Cerebellar cortex (tissue), 1 donor: ENCODE results near the gene AGAP9.
"Not testable (repeated sequence)": the region's sequence is repeated elsewhere in the genome, so short reads cannot be mapped to it uniquely, and the experiment has no call there.

Experiments used
- DNase-seq: peaks from one replicate; pipeline ENCODE4 v3.0.0-alpha.2; 2015; ENCODE audit warnings: low spot score

The AGAP9 gene

DNA sequence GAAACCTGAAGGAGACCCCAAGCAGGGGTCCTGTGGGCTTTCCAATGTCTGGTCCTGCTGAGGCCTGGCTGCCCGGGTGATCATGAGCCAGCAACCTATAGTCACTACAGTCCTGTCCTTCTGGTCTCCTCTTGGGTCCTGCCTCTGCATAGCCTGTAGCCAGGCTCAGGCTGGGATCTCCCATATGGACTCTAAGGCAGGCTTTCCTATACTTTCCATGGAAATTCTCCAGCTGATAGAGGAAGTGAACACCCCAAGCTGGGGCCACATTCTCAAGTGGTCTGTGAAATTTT is 66.0 kb downstream of the AGAP9 start:
- DNase-seq = no peak

DNA sequence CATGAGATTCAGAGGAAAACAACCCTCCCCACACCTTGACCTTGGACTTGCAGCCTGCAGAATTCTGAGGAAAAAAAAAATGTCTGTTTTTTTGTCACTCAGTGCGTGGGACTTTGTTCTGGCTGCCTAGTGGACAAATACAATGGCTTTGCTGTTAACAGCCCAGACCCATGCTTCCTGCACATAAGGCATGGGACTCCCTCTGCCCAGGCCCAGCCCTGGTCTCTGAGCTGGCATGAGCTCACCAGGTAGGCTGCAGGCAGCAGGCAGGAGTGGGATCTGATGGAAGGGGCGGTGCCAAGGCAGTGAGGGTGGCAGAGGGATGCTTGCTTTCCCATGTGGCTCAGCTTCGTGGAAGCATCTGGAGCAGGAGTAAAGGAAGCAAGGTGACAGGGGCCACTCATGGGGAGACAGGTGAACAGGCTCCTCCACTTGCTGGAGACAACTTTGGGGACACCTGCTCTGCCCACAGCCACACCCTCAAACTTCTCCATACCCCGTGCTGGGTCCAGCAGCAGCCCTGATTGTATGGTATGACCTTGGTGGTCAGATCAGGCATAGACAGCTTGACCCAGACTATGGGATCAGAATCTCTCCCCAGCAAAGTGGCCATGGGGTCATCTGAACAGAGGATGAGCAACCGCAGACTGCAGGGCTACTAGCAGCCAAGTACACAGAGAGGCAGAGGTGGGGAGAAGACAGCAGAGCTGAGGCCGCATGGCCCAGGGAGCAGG is 66.5 kb downstream of the AGAP9 start:
- no peak for DNase-seq

DNA sequence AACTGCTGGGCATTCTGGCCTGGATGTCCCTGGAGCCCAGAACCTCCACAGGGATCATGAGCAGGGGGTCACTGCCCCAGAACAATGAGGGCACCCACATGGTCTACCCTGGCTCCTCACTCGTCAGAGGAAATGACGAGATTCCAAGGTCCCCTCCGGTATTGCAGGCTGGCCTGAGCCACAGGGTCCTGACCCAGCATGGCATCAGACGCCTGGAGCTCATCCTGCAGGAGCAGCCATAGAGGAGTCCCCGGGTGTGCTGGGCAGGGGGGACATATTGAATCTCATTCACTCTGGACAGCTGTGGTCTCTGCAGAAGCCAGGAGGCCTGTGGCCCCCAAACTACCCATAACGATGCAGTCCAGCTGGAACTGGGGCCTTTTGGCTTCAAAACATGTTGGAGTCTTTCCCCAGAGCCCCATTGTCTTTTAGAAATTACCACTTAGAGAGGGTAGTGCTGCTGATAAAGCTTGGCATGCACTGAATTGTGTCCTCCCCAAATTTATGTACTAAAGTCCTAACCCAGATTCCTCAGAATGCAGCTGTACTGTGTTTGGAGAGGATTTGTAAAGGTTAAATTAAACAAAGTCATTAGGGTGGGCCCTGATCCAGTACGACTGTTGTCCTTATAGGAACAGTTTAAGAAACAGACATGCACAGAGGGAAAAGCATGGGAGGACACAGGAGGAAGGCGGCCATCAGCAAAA is 67.2 kb downstream of the AGAP9 start:
- no peak for DNase-seq

DNA sequence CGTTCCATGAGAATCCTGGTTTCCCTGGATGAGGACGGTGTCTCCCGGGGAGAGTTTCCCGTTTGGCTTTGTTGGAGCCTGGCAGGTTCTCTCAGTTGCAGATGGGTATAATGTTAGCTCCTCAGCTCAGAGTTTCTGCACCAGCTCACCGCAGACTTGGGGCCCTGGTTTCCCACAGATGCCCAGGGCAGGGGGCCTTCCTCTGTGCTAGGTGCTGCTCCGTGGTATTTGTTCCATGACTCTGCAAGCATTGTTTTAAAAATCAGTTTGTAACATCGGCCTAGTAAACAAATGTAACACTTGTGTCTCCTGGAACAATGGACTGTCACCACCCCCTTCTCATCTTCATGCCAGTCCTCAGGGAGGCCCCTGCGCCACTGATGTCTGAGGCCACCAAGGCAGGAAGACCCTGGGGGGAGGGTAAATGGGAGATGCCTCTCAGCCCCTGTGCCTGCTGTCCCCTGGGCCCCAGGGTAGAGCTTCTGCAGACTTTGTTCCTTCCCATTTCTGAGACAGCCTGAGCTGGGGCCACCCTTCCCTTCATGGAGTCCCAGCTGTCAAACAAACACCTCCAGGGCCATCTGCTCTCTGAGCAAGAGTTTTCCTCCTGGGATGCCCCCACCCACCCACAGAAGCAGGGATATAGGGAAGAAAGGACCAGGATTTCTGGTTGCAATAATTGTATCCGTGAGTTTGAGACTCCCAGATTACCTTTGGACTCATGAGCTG is 67.9 kb downstream of the AGAP9 start:
- DNase-seq = not testable (repeated sequence)

- no peak for DNase-seq
Observed at GRCh38 chr10:47454780-47455058, 68.7 kb downstream of the AGAP9 start.

- DNase-seq = no peak
Observed at GRCh38 chr10:47454008-47454779, 69.2 kb downstream of the AGAP9 start.

GRCh38 chr10:47453141-47454007 is 70.1 kb downstream of the AGAP9 start:
- no peak for DNase-seq

DNA sequence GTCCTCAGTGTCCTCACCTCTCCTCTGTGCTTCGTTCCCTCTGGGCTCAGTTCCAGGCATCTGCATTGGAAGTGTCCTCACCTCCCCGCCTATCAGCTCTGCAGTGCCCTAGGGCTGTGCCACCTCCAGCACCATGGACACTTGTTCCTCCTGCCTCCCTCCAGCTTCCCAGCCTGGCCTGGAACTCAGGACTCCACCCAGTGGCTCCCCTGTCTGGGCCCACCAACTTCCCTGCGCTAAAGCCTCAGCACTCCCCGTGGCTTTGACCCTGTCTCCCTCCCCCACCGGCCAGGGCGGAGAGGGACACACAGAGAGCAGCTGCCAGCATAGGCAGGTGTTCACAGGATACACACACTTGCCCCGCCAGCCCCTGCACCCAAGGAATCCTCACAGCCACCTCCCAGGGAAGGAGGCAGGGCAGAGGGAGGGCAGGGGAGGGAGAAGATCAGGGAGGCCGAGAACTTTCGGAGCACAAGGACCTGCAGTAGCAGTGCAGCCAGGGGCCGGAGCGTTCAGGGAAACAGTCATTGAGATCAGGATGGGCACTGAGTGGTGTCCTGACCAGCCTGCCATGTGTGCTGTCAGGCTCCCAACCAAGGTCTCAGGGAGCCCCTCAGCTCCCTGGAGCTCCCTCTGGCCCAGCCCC is 70.8 kb downstream of the AGAP9 start:
- no peak for DNase-seq

- no peak for DNase-seq
Observed at GRCh38 chr10:47451998-47452494, 71.4 kb downstream of the AGAP9 start.
